ENCODE data around the gene C17orf67. TPM values are rescaled to one million over a fixed set of nuclear protein-coding genes. Genes with fewer than 3 reads are reported as not detected.
A peak's percentile ranks its signal among the peaks of the same experiment; 100 is the strongest.

Gene C17orf67
- total and polyA plus RNA-seq, 10 of the 15 experiments (the other 5 are each of a cell fraction or from before 2014, with no cell fraction given): 0.24 to 3.3 (median 0.89) TPM

DNA sequence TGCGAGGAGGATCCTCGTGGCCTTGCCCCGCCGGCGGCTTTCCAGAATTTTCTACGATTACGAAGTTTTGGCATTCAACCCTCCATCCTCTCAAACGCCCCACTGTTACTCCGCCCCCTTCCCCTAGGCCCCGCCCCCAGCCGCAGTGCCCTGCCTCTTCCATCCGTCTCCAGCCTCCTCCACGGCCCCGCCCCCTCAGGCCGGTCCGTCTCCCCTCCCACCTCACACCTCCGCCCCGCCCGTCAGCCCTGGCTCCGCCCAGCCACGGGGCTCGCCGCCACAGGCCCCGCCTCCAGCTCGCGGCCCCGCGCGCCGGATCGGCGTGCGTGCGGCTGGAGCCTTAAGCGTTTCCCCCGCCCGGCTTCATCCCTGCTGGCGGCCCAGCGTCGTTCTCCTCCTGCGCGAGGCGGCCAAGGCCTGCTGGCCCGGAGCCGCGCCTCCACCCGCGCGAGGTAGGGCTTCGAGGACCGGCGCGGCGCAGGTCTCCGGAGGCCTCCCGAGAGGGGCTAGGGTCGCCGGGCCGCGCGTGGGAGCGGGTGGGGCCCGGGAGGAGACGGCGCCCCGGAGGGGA lies at the start of gene C17orf67, which contains the start of gene DGKE (continued):
- no peak for TF ChIP-seq CEBPB (IDR thresholded peaks at IDR 0.05; ENCODE audit: borderline replicate concordance in 1 of 2, low read depth in 2 of 2, low read length in 2 of 2)
- peak; percentile 94 for TF ChIP-seq LARP7 (IDR thresholded peaks at IDR 0.05)
- no peak for TF ChIP-seq POU2F2 (IDR thresholded peaks at IDR 0.05; ENCODE audit: borderline replicate concordance, low read depth, low read length)
- TF ChIP-seq TCF3 (IDR thresholded peaks at IDR 0.05; ENCODE audit: borderline replicate concordance, insufficient read depth, low read depth, low read length): no peak
- no peak for TF ChIP-seq HDAC2 (IDR thresholded peaks at IDR 0.05)
- TF ChIP-seq, protein P1, sequence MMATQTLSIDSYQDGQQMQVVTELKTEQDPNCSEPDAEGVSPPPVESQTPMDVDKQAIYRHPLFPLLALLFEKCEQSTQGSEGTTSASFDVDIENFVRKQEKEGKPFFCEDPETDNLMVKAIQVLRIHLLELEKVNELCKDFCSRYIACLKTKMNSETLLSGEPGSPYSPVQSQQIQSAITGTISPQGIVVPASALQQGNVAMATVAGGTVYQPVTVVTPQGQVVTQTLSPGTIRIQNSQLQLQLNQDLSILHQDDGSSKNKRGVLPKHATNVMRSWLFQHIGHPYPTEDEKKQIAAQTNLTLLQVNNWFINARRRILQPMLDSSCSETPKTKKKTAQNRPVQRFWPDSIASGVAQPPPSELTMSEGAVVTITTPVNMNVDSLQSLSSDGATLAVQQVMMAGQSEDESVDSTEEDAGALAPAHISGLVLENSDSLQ (IDR thresholded peaks at IDR 0.05): peak; percentile 76
- TF ChIP-seq, protein P2, sequence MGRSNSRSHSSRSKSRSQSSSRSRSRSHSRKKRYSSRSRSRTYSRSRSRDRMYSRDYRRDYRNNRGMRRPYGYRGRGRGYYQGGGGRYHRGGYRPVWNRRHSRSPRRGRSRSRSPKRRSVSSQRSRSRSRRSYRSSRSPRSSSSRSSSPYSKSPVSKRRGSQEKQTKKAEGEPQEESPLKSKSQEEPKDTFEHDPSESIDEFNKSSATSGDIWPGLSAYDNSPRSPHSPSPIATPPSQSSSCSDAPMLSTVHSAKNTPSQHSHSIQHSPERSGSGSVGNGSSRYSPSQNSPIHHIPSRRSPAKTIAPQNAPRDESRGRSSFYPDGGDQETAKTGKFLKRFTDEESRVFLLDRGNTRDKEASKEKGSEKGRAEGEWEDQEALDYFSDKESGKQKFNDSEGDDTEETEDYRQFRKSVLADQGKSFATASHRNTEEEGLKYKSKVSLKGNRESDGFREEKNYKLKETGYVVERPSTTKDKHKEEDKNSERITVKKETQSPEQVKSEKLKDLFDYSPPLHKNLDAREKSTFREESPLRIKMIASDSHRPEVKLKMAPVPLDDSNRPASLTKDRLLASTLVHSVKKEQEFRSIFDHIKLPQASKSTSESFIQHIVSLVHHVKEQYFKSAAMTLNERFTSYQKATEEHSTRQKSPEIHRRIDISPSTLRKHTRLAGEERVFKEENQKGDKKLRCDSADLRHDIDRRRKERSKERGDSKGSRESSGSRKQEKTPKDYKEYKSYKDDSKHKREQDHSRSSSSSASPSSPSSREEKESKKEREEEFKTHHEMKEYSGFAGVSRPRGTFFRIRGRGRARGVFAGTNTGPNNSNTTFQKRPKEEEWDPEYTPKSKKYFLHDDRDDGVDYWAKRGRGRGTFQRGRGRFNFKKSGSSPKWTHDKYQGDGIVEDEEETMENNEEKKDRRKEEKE (IDR thresholded peaks at IDR 0.05): 0 out of 2 replicates have a peak, but pooled peaks have one; percentile 29
- peak; percentile 50; the same call in 1 of the 2 replicates for TF ChIP-seq NR2F1 (conservative IDR thresholded peaks at IDR 0.05)
- TF ChIP-seq, protein P3, sequence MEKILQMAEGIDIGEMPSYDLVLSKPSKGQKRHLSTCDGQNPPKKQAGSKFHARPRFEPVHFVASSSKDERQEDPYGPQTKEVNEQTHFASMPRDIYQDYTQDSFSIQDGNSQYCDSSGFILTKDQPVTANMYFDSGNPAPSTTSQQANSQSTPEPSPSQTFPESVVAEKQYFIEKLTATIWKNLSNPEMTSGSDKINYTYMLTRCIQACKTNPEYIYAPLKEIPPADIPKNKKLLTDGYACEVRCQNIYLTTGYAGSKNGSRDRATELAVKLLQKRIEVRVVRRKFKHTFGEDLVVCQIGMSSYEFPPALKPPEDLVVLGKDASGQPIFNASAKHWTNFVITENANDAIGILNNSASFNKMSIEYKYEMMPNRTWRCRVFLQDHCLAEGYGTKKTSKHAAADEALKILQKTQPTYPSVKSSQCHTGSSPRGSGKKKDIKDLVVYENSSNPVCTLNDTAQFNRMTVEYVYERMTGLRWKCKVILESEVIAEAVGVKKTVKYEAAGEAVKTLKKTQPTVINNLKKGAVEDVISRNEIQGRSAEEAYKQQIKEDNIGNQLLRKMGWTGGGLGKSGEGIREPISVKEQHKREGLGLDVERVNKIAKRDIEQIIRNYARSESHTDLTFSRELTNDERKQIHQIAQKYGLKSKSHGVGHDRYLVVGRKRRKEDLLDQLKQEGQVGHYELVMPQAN (conservative IDR thresholded peaks at IDR 0.05): peak; percentile 80
- peak; percentile 22 for TF ChIP-seq MYC (IDR thresholded peaks at IDR 0.05; ENCODE audit: insufficient read depth, insufficient read length, insufficient replicate concordance, low read length, severe bottlenecking)
- peak; percentile 78 for TF ChIP-seq POLR2A (IDR thresholded peaks at IDR 0.05; ENCODE audit: low read depth, low read length)
- TF ChIP-seq GABPA (IDR thresholded peaks at IDR 0.05; ENCODE audit: low read depth): no peak
- TF ChIP-seq ZNF207 (IDR thresholded peaks at IDR 0.05; ENCODE audit: borderline replicate concordance): peak; percentile 67; the same call in 1 of the 2 replicates
- 0 out of 2 replicates have a peak, but pooled peaks have one; percentile 12 for TF ChIP-seq POLR2AphosphoS5 (IDR thresholded peaks at IDR 0.05; ENCODE audit: low read length)
- peak; percentile 75; the same call in 1 of the 2 replicates for TF ChIP-seq RB1 (IDR thresholded peaks at IDR 0.05; ENCODE audit: borderline replicate concordance)
- TF ChIP-seq SMAD5 (IDR thresholded peaks at IDR 0.05; ENCODE audit: low read depth): no peak
- TF ChIP-seq MTA2 (IDR thresholded peaks at IDR 0.05; ENCODE audit: low read depth): no peak
- TF ChIP-seq DPF2 (IDR thresholded peaks at IDR 0.05): peak; percentile 39
- TF ChIP-seq, protein P4, sequence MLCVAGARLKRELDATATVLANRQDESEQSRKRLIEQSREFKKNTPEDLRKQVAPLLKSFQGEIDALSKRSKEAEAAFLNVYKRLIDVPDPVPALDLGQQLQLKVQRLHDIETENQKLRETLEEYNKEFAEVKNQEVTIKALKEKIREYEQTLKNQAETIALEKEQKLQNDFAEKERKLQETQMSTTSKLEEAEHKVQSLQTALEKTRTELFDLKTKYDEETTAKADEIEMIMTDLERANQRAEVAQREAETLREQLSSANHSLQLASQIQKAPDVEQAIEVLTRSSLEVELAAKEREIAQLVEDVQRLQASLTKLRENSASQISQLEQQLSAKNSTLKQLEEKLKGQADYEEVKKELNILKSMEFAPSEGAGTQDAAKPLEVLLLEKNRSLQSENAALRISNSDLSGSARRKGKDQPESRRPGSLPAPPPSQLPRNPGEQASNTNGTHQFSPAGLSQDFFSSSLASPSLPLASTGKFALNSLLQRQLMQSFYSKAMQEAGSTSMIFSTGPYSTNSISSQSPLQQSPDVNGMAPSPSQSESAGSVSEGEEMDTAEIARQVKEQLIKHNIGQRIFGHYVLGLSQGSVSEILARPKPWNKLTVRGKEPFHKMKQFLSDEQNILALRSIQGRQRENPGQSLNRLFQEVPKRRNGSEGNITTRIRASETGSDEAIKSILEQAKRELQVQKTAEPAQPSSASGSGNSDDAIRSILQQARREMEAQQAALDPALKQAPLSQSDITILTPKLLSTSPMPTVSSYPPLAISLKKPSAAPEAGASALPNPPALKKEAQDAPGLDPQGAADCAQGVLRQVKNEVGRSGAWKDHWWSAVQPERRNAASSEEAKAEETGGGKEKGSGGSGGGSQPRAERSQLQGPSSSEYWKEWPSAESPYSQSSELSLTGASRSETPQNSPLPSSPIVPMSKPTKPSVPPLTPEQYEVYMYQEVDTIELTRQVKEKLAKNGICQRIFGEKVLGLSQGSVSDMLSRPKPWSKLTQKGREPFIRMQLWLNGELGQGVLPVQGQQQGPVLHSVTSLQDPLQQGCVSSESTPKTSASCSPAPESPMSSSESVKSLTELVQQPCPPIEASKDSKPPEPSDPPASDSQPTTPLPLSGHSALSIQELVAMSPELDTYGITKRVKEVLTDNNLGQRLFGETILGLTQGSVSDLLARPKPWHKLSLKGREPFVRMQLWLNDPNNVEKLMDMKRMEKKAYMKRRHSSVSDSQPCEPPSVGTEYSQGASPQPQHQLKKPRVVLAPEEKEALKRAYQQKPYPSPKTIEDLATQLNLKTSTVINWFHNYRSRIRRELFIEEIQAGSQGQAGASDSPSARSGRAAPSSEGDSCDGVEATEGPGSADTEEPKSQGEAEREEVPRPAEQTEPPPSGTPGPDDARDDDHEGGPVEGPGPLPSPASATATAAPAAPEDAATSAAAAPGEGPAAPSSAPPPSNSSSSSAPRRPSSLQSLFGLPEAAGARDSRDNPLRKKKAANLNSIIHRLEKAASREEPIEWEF (IDR thresholded peaks at IDR 0.05; ENCODE audit: insufficient replicate concordance, low read depth, low read length): no peak
